SK-N-SH (cell line): ENCODE results near the gene RAB3GAP2. TPM values are rescaled to one million over a fixed set of nuclear protein-coding genes. Genes with fewer than 3 reads are reported as not detected.

Experiments used
- CTCF ChIA-PET: fragments of 300-600, 350-600 bp; formaldehyde crosslinking; extraction: SDS; loops from one replicate; lab custom pipeline; 2021; lab: Yijun Ruan, JAX
- POLR2A ChIA-PET: fragments of 350-600 bp; sonication (Branson Sonifier 250); formaldehyde crosslinking; extraction: SDS; loops from one replicate; lab custom pipeline; 2020; ENCODE audit warnings: antibody characterized with exemption, inconsistent platforms; lab: Yijun Ruan, JAX
- DNase-seq: peaks from one replicate; pipeline ENCODE4 v3.0.0; 2012
- H2AFZ ChIP-seq: fragments of 200-600 bp; sonication (generic); 2 replicates; pipeline ENCODE4 v1.8.1; 2016; ENCODE audit warnings: antibody characterized with exemption, mild to moderate bottlenecking, low read depth
- H3F3A ChIP-seq: fragments of 200-600 bp; sonication (generic); replicated peaks from 2 replicates; pipeline ENCODE3; 2016; ENCODE audit warnings: antibody characterized with exemption, mild to moderate bottlenecking; ENCODE audit not compliant: insufficient read depth
- H3K27ac ChIP-seq, 2 experiments: fragments of 200-500 bp in 1 of 2; fragments of 200-600 bp in 1 of 2; sonication (Bioruptor generic) in 1 of 2; sonication (generic), shearing (Covaris generic) in 1 of 2; 2 replicates each; pipeline versions ENCODE4 v1.5.1 to v1.6.1; 2014 to 2016; ENCODE audit warnings: low read depth in 2 of 2, inconsistent platforms in 1 of 2, low read length in 1 of 2, mild to moderate bottlenecking in 1 of 2, mixed read lengths in 1 of 2
- H3K27me3 ChIP-seq: fragments of 200-600 bp; sonication (generic), shearing (Covaris generic); 2 replicates; pipeline ENCODE4 v1.6.1; 2016; ENCODE audit warnings: mixed run types; ENCODE audit not compliant: insufficient read depth
- H3K36me3 ChIP-seq, 2 experiments: fragments of 200-500 bp in 1 of 2; fragments of 200-600 bp in 1 of 2; sonication (Bioruptor generic) in 1 of 2; sonication (generic) in 1 of 2; replicated peaks in 1 of 2; 2 replicates each; pipeline versions ENCODE3 to v1.5.1; 2014 to 2016; ENCODE audit warnings: low read length in 1 of 2, mild to moderate bottlenecking in 1 of 2; ENCODE audit not compliant: insufficient read depth in 2 of 2, control insufficient read depth in 1 of 2
- H3K4me1 ChIP-seq, 2 experiments: fragments of 200-500 bp in 1 of 2; fragments of 200-600 bp in 1 of 2; sonication (Bioruptor generic) in 1 of 2; sonication (generic), shearing (Covaris generic) in 1 of 2; 2 replicates each; pipeline versions ENCODE4 v1.5.1 to v1.6.1; 2014 to 2016; ENCODE audit warnings: low read depth in 1 of 2, low read length in 1 of 2, mixed run types in 1 of 2; ENCODE audit not compliant: insufficient read depth in 2 of 2, control insufficient read depth in 1 of 2
- H3K4me2 ChIP-seq: fragments of 200-600 bp; sonication (generic), shearing (Covaris generic); 2 replicates; pipeline ENCODE4 v1.6.1; 2017; ENCODE audit warnings: mixed run types
- H3K4me3 ChIP-seq, 2 experiments: fragments of 200-500 bp in 1 of 2; fragments of 200-600 bp in 1 of 2; sonication (Bioruptor generic) in 1 of 2; sonication (generic), shearing (Covaris generic) in 1 of 2; 2 replicates each; pipeline versions ENCODE4 v1.5.1 to v1.8.1; 2014 to 2016; ENCODE audit warnings: low read depth in 2 of 2, inconsistent platforms in 1 of 2, low read length in 1 of 2, mild to moderate bottlenecking in 1 of 2, mixed read lengths in 1 of 2, moderate library complexity in 1 of 2
- H3K79me2 ChIP-seq: fragments of 200-600 bp; sonication (generic); 2 replicates; pipeline ENCODE4 v1.8.1; 2017; ENCODE audit warnings: mild to moderate bottlenecking; ENCODE audit not compliant: insufficient read depth
- H3K9ac ChIP-seq: fragments of 200-600 bp; sonication (generic); 2 replicates; pipeline ENCODE4 v1.6.1; 2017; ENCODE audit warnings: mixed run types
- H3K9me2 ChIP-seq: fragments of 200-600 bp; sonication (generic); 2 replicates; pipeline ENCODE4 v1.6.1; 2017; ENCODE audit warnings: mixed run types
- H3K9me3 ChIP-seq: fragments of 200-600 bp; sonication (generic); 2 replicates; pipeline ENCODE4 v1.6.1; 2017; ENCODE audit warnings: mixed run types, mild to moderate bottlenecking, moderate library complexity
- H4K20me1 ChIP-seq: fragments of 200-600 bp; sonication (generic); 2 replicates; pipeline ENCODE4 v1.6.1; 2017; ENCODE audit warnings: mild to moderate bottlenecking, mixed run types; ENCODE audit not compliant: insufficient read depth
- CTCF ChIP-seq: fragments of 200-600 bp; sonication (generic); IDR thresholded peaks from 2 replicates; pipeline ENCODE4 v1.6.1; 2017; ENCODE audit warnings: antibody characterized with exemption, mild to moderate bottlenecking, moderate library complexity
- FOSL2 ChIP-seq: IDR thresholded peaks from 2 replicates; pipeline ENCODE4 v1.4.0; 2012; ENCODE audit warnings: low read depth, mild to moderate bottlenecking, moderate library complexity, borderline replicate concordance
- FOXJ3 ChIP-seq: sonication (generic); formaldehyde crosslinking; IDR thresholded peaks from 2 replicates; pipeline ENCODE4 v1.5.1; 2020; ENCODE audit warnings: mild to moderate bottlenecking, missing genetic modification reagents
- GATA2 ChIP-seq: sonication (generic); formaldehyde crosslinking; IDR thresholded peaks from 2 replicates; pipeline ENCODE4 v1.5.0; 2020; ENCODE audit warnings: mild to moderate bottlenecking, missing genetic modification reagents
- JUND ChIP-seq: IDR thresholded peaks from 2 replicates; pipeline ENCODE4 v1.4.0; 2012
- MAX ChIP-seq: IDR thresholded peaks from 2 replicates; pipeline ENCODE4 v1.4.0; 2012; ENCODE audit warnings: low read depth
- NFIC ChIP-seq: IDR thresholded peaks from 2 replicates; pipeline ENCODE4 v1.4.0; 2012; ENCODE audit warnings: borderline replicate concordance
- RFX5 ChIP-seq: IDR thresholded peaks from 2 replicates; pipeline ENCODE4 v1.6.1; 2012; ENCODE audit warnings: mild to moderate bottlenecking, improper control_type of control experiment, low read length
- SMC3 ChIP-seq: IDR thresholded peaks from 2 replicates; pipeline ENCODE4 v1.6.1; 2012; ENCODE audit warnings: low read depth, low read length, improper control_type of control experiment
- TCF12 ChIP-seq: IDR thresholded peaks from 2 replicates; pipeline ENCODE4 v1.4.0; 2012
- USF2 ChIP-seq: fragments of 150-350 bp; IDR thresholded peaks from 2 replicates; pipeline ENCODE4 v1.6.1; 2017; ENCODE audit warnings: antibody characterized with exemption, low read length, low read depth, borderline replicate concordance
- WGBS: methylation state at CpG from one replicate; pipeline ENCODE4 v1.1.6; 2017; ENCODE audit warnings: low lambda C conversion rate; 5-methylcytosine and 5-hydroxymethylcytosine counted together
- polyA plus RNA-seq, 3 experiments: library from polyadenylated mRNA; depleted of rRNA; stranded (reverse); fragments of >200 nt; gene quantifications; 2 replicates each; pipeline ENCODE4 v1.2.3, GENCODE V29; 2012
- TF ChIP-seq, protein P1 (sequence below): IDR thresholded peaks from 2 replicates; pipeline ENCODE4 v1.4.0; 2012; ENCODE audit warnings: low read depth, borderline replicate concordance
- TF ChIP-seq, protein P2 (sequence below): IDR thresholded peaks from 2 replicates; pipeline ENCODE4 v1.6.1; 2012; ENCODE audit warnings: mild to moderate bottlenecking, low read depth, low read length, moderate library complexity
- TF ChIP-seq, protein P3 (sequence below): IDR thresholded peaks from 2 replicates; pipeline ENCODE4; 2012
- TF ChIP-seq, protein P4 (sequence below): IDR thresholded peaks from 2 replicates; pipeline ENCODE4 v1.4.0; 2012; ENCODE audit warnings: low read depth, borderline replicate concordance

Gene RAB3GAP2
- polyA plus RNA-seq, 1 of the 3 experiments (the other 2 are of a cell fraction), result 9.3 TPM

DNA sequence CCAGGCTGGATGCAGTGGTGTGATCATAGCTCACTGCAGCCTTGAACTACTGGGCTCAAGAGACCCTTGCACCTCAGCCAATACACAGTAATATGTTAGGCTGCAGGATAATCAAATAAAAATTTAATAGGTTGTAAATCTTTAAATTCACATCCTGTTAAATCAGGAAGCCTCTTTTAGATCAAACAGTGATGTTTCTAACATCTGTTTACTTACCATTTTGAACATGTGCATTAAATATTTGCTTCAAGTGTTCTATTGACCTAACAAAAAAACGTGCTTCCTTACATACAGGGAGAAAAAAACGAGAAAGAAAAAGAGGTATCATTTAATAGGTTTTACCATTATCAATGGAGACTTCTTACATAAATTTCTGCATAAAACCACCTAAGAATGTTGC, 107.7 kb downstream of the RAB3GAP2 start (continued):
- TF ChIP-seq, protein P1, sequence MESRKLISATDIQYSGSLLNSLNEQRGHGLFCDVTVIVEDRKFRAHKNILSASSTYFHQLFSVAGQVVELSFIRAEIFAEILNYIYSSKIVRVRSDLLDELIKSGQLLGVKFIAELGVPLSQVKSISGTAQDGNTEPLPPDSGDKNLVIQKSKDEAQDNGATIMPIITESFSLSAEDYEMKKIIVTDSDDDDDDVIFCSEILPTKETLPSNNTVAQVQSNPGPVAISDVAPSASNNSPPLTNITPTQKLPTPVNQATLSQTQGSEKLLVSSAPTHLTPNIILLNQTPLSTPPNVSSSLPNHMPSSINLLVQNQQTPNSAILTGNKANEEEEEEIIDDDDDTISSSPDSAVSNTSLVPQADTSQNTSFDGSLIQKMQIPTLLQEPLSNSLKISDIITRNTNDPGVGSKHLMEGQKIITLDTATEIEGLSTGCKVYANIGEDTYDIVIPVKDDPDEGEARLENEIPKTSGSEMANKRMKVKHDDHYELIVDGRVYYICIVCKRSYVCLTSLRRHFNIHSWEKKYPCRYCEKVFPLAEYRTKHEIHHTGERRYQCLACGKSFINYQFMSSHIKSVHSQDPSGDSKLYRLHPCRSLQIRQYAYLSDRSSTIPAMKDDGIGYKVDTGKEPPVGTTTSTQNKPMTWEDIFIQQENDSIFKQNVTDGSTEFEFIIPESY, result no peak

DNA sequence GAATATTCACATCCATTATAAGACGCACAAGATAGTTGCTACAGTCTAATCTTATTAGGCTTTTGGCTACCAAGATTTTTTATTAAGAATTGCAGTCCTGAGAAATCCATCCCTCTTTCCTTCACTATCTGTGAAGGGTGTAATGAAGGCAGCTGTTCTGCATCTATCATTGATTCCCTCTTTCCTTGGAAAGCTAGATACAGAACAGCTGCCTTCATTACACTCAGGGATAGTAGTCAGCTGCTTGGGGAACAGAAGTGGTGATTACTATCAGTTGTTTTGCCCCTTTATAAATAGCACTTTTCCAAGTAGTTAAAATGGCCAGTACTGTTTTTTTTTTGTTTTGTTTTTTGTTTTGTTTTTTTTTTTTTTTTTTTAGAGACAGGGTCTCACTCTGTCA, 108.1 kb downstream of the RAB3GAP2 start:
- ChIA-PET POLR2A (no interaction called here), CTCF (interaction anchor here (1.3 to 2.2 kb wide), 2 partner anchors 25 to 569 kb away, joined by 4 to 7 read pairs; no protein-coding TSS in a partner anchor)
- no peaks in the 10 kb centered on the region for H3K27me3 ChIP-seq
- no peak overlapping the region for H3K4me2 ChIP-seq
- no peaks in the 10 kb centered on the region for H3K9me2 ChIP-seq
- no peaks in the 10 kb centered on the region; a peak in 1 of 4 replicates for H3K4me1 ChIP-seq
- H3K9ac ChIP-seq, result no peak overlapping the region
- peaks cover 50 to 75% of the 10 kb centered on the region in 2 experiments for H3K36me3 ChIP-seq
- no peak overlapping the region for H3K27ac ChIP-seq
- no peak for TF ChIP-seq RFX5
- TF ChIP-seq GATA2, result peak; percentile 22; the same call in 1 of the 2 replicates
- no peak overlapping the region for H3K4me3 ChIP-seq
- H3F3A ChIP-seq, result no peaks in the 10 kb centered on the region
- no peaks in the 10 kb centered on the region for H4K20me1 ChIP-seq
- peak; percentile 10 for DNase-seq
- H3K79me2 ChIP-seq, result no peaks in the 10 kb centered on the region
- 86% methylated on average over 1 of the region's 1 CpG for WGBS
- no peak overlapping the region for H2AFZ ChIP-seq
- no peaks in the 10 kb centered on the region for H3K9me3 ChIP-seq

DNA sequence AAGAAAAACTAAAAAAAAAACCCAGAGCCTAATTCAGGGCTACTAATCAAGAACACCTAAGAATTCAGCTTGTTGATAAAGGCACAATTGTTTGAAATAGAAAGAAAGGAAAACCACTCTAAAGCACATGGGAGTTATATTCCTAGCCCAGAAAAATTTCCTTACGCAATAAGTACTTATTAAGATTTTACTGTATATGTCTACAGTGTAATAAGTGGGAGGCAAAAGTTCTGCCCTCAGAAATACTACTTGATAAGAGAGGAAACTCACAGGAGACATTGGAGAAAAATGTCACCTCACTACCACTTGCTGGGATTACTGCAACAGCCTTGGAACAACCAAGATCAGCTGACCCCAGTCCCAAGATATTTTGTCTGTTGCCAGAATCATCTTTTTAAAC, 112.2 kb downstream of the RAB3GAP2 start:
- ChIA-PET CTCF (interaction anchor here (2.0 to 2.3 kb wide), 2 partner anchors 29 to 38 kb away, joined by 7 to 8 read pairs; no protein-coding TSS in a partner anchor), POLR2A (no interaction called here)
- Histone ChIP-seq H3F3A (no peaks in the 10 kb centered on the region), H3K4me1 (no peaks in the 10 kb centered on the region; a peak in 1 of 4 replicates), H3K27me3 (no peaks in the 10 kb centered on the region), H3K27ac (no peak overlapping the region), H3K36me3 (peaks cover 52 to 73% of the 10 kb centered on the region in 2 experiments), H3K4me3 (no peak overlapping the region), H3K9me2 (no peaks in the 10 kb centered on the region), H2AFZ (no peak overlapping the region), H3K9ac (no peak overlapping the region), H3K9me3 (no peaks in the 10 kb centered on the region), H4K20me1 (no peaks in the 10 kb centered on the region), H3K79me2 (no peaks in the 10 kb centered on the region), H3K4me2 (no peak overlapping the region)
- DNase-seq, result no peak
- 100% methylated on average over 1 of the region's 1 CpG for WGBS
- TF ChIP-seq USF2 (no peak), FOXJ3 (CRISPR knock-in tag) (no peak), NFIC (no peak), JUND (no peak), FOSL2 (no peak), SMC3 (no peak), CTCF (no peak), RFX5 (no peak), MAX (no peak), TCF12 (no peak)
- TF ChIP-seq, protein P2, sequence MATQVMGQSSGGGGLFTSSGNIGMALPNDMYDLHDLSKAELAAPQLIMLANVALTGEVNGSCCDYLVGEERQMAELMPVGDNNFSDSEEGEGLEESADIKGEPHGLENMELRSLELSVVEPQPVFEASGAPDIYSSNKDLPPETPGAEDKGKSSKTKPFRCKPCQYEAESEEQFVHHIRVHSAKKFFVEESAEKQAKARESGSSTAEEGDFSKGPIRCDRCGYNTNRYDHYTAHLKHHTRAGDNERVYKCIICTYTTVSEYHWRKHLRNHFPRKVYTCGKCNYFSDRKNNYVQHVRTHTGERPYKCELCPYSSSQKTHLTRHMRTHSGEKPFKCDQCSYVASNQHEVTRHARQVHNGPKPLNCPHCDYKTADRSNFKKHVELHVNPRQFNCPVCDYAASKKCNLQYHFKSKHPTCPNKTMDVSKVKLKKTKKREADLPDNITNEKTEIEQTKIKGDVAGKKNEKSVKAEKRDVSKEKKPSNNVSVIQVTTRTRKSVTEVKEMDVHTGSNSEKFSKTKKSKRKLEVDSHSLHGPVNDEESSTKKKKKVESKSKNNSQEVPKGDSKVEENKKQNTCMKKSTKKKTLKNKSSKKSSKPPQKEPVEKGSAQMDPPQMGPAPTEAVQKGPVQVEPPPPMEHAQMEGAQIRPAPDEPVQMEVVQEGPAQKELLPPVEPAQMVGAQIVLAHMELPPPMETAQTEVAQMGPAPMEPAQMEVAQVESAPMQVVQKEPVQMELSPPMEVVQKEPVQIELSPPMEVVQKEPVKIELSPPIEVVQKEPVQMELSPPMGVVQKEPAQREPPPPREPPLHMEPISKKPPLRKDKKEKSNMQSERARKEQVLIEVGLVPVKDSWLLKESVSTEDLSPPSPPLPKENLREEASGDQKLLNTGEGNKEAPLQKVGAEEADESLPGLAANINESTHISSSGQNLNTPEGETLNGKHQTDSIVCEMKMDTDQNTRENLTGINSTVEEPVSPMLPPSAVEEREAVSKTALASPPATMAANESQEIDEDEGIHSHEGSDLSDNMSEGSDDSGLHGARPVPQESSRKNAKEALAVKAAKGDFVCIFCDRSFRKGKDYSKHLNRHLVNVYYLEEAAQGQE, result no peak
- TF ChIP-seq, protein P3, sequence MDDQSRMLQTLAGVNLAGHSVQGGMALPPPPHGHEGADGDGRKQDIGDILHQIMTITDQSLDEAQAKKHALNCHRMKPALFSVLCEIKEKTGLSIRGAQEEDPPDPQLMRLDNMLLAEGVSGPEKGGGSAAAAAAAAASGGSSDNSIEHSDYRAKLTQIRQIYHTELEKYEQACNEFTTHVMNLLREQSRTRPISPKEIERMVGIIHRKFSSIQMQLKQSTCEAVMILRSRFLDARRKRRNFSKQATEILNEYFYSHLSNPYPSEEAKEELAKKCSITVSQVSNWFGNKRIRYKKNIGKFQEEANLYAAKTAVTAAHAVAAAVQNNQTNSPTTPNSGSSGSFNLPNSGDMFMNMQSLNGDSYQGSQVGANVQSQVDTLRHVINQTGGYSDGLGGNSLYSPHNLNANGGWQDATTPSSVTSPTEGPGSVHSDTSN, result no peak
- TF ChIP-seq, protein P4, sequence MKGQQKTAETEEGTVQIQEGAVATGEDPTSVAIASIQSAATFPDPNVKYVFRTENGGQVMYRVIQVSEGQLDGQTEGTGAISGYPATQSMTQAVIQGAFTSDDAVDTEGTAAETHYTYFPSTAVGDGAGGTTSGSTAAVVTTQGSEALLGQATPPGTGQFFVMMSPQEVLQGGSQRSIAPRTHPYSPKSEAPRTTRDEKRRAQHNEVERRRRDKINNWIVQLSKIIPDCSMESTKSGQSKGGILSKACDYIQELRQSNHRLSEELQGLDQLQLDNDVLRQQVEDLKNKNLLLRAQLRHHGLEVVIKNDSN, result no peak
